Astrocyte (in vitro differentiated cells and primary cell): ENCODE data around the gene SCNN1A. TPM values are rescaled to one million over a fixed set of nuclear protein-coding genes. Genes with fewer than 3 reads are reported as not detected.

Source experiments
- DNase-seq: peaks from one replicate; pipeline ENCODE4 v3.0.0-alpha.2; 2010; ENCODE audit warnings: low read depth
- FAIRE-seq: peaks from 2 replicates; lab custom pipeline; 2011; peaks lifted over from hg19 to GRCh38; lab: Jason Lieb, UNC
- H2AFZ ChIP-seq: 2 replicates; pipeline ENCODE4 v1.6.0; 2012; ENCODE audit warnings: low read depth, low read length, inconsistent platforms
- H3K27ac ChIP-seq: 2 replicates; pipeline ENCODE4 v1.5.1; 2011; ENCODE audit warnings: low read depth, low read length, inconsistent platforms
- H3K27me3 ChIP-seq: 2 replicates; pipeline ENCODE4 v1.6.0; 2011; ENCODE audit warnings: low read length, inconsistent platforms; ENCODE audit not compliant: insufficient read depth
- H3K36me3 ChIP-seq: 2 replicates; pipeline ENCODE4 v1.5.1; 2011; ENCODE audit warnings: low read length, inconsistent platforms; ENCODE audit not compliant: insufficient read depth
- H3K4me1 ChIP-seq: 2 replicates; pipeline ENCODE4 v1.5.1; 2011; ENCODE audit warnings: low read length, inconsistent platforms; ENCODE audit not compliant: insufficient read depth
- H3K4me2 ChIP-seq: 2 replicates; pipeline ENCODE4 v1.6.0; 2012; ENCODE audit warnings: low read length, inconsistent platforms
- H3K4me3 ChIP-seq: 2 replicates; pipeline ENCODE4 v1.5.1; 2011; ENCODE audit warnings: low read depth, mild to moderate bottlenecking, low read length, inconsistent platforms; ENCODE audit not compliant: insufficient read depth
- H3K79me2 ChIP-seq: 2 replicates; pipeline ENCODE4 v1.6.0; 2012; ENCODE audit warnings: mild to moderate bottlenecking, low read length, inconsistent platforms; ENCODE audit not compliant: insufficient read depth
- H3K9ac ChIP-seq: 2 replicates; pipeline ENCODE4 v1.6.0; 2012; ENCODE audit warnings: mild to moderate bottlenecking, low read length, inconsistent platforms
- H3K9me3 ChIP-seq: 2 replicates; pipeline ENCODE4 v1.5.1; 2012; ENCODE audit warnings: low read depth, mild to moderate bottlenecking, low read length, inconsistent platforms; ENCODE audit not compliant: insufficient read depth
- H4K20me1 ChIP-seq: 2 replicates; pipeline ENCODE4 v1.6.0; 2012; ENCODE audit warnings: low read length, inconsistent platforms; ENCODE audit not compliant: insufficient read depth
- H3K27ac Mint-ChIP-seq: one replicate; pipeline ENCODE4 v1.8.0; 2021; ENCODE audit warnings: mild to moderate bottlenecking, mixed read lengths; ENCODE audit not compliant: unreplicated experiment
- H3K27me3 Mint-ChIP-seq: one replicate; pipeline ENCODE4 v1.8.0; 2021; ENCODE audit warnings: low read depth, mixed read lengths; ENCODE audit not compliant: unreplicated experiment
- H3K36me3 Mint-ChIP-seq: one replicate; pipeline ENCODE4 v1.8.0; 2021; ENCODE audit warnings: low read depth, mixed read lengths; ENCODE audit not compliant: unreplicated experiment
- H3K4me1 Mint-ChIP-seq: one replicate; pipeline ENCODE4 v1.8.0; 2021; ENCODE audit warnings: low read depth, mixed read lengths; ENCODE audit not compliant: unreplicated experiment
- H3K4me3 Mint-ChIP-seq: one replicate; pipeline ENCODE4 v1.8.0; 2021; ENCODE audit warnings: mild to moderate bottlenecking, moderate library complexity, mixed read lengths; ENCODE audit not compliant: unreplicated experiment
- H3K9me3 Mint-ChIP-seq: one replicate; pipeline ENCODE4 v1.8.0; 2021; ENCODE audit warnings: mild to moderate bottlenecking, mixed read lengths; ENCODE audit not compliant: unreplicated experiment
- EZH2 ChIP-seq: IDR thresholded peaks from 2 replicates; pipeline ENCODE4 v1.6.1; 2012; ENCODE audit warnings: mild to moderate bottlenecking, low read length, inconsistent platforms; ENCODE audit not compliant: insufficient read depth
- total RNA-seq: library from RNA; stranded (reverse); gene quantifications from 2 replicates; pipeline ENCODE4 v1.2.1, GENCODE V29; 2021
- TF ChIP-seq, protein P1 (sequence below): IDR thresholded peaks from 2 replicates; pipeline ENCODE4 v1.5.1; 2011; ENCODE audit warnings: low read depth, mild to moderate bottlenecking, inconsistent platforms, low read length, moderate library complexity; ENCODE audit not compliant: insufficient read depth

The SCNN1A gene
- total RNA-seq, 1 donor from 2014 or later, result 1.3 TPM

DNA sequence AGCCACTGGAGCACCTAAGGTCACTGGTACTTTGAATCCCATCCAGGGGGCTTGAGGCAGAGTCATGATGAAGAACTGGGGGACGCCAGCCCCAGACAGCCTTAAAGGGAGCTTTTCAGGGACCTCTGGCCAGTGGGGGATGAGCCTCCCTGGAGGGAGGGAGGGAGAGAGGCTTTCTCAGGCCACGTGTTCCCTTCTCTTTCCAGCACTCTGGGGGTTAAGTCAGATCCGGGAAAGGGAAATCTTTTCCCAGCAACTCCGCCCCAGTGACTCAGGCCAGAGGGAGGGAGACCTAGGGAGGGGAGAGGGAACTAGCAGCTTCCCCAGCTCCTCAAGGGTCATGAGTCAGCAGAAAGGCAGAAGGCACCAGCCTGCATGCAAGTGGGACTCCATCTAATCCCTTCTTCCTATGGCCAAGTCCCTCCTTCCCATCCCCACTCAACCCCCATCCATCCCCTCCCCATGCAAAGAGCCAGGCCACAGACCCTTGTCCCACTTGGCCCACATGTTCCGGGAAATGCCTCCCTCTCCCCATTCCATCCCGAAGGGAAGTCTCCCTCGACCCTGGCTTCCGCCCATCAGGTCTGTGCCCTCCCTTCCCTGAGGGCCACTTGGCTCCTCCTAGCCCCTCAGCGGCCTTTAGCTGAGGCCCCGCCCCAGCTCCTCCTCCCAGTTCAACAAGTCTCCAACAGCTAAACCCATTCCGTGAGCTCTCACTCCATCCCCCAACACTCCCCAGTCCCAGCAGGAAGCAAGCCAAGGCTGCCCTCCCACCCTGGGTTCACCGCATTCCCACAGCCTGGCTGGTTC, 39.1 kb downstream of the SCNN1A start:
- peak; percentile 93 for FAIRE-seq
- Histone ChIP-seq H3K9me3 (no peaks in the 10 kb centered on the region), H4K20me1 (peaks cover 66% of the 10 kb centered on the region), H3K4me2 (peak overlapping the region; percentile 95), H2AFZ (no peak overlapping the region), H3K4me3 (peak overlapping the region; percentile 45), H3K36me3 (peaks cover 25% of the 10 kb centered on the region), H3K79me2 (peaks cover 77% of the 10 kb centered on the region), H3K27me3 (no peaks in the 10 kb centered on the region), H3K27ac (peak overlapping the region; percentile 98), H3K4me1 (peaks cover 81% of the 10 kb centered on the region), H3K9ac (peak overlapping the region; percentile 91)
- H3K9me3 Mint-ChIP-seq, result no peaks in the 10 kb centered on the region
- no peak overlapping the region for H3K27ac Mint-ChIP-seq
- TF ChIP-seq, protein P1, sequence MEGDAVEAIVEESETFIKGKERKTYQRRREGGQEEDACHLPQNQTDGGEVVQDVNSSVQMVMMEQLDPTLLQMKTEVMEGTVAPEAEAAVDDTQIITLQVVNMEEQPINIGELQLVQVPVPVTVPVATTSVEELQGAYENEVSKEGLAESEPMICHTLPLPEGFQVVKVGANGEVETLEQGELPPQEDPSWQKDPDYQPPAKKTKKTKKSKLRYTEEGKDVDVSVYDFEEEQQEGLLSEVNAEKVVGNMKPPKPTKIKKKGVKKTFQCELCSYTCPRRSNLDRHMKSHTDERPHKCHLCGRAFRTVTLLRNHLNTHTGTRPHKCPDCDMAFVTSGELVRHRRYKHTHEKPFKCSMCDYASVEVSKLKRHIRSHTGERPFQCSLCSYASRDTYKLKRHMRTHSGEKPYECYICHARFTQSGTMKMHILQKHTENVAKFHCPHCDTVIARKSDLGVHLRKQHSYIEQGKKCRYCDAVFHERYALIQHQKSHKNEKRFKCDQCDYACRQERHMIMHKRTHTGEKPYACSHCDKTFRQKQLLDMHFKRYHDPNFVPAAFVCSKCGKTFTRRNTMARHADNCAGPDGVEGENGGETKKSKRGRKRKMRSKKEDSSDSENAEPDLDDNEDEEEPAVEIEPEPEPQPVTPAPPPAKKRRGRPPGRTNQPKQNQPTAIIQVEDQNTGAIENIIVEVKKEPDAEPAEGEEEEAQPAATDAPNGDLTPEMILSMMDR, result no peak
- TF ChIP-seq EZH2, result no peak
- H3K4me1 Mint-ChIP-seq, result peaks cover 36% of the 10 kb centered on the region
- H3K27me3 Mint-ChIP-seq, result no peaks in the 10 kb centered on the region
- peaks cover 5% of the 10 kb centered on the region for H3K36me3 Mint-ChIP-seq
- no peak overlapping the region for H3K4me3 Mint-ChIP-seq
- DNase-seq, result peak; percentile 100

DNA sequence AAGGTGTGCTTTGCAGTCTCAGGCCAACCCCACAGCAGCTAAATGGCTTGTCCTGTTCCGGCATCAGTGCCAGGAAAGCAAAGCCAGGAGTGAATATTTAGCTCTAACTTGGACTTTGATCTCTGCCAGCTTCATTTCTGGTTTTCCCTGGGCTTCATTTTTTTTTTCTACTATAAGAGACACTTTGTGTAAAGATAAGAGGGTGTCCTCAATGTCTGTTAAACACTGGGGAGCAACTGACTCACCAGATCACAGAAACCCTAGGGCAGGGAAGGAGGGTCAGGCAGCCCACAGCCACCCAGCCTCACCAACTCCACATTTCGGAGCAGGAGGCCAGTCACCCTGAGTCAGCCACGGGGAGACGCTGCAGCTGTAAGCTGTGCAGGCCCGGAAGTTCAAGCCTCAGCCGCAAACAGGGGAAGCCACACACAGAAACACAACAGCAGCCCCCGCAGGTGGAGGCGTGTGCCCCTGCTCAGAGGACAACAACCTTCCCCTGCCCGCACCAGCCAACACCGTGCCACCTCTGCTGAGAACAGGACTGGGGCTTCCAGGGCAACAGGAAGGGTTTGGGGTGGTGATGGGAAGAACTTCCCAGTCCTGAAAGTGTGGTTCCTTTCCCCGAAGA, 39.8 kb downstream of the SCNN1A start:
- peaks cover 31% of the 10 kb centered on the region for H3K36me3 ChIP-seq
- peak overlapping the region; percentile 95 for H3K4me2 ChIP-seq
- peak overlapping the region; percentile 98 for H3K27ac ChIP-seq
- H3K4me1 Mint-ChIP-seq, result peaks cover 36% of the 10 kb centered on the region
- H3K36me3 Mint-ChIP-seq, result peaks cover 9% of the 10 kb centered on the region
- H3K27ac Mint-ChIP-seq, result no peak overlapping the region
- H2AFZ ChIP-seq, result no peak overlapping the region
- H4K20me1 ChIP-seq, result peaks cover 67% of the 10 kb centered on the region
- peaks cover 81% of the 10 kb centered on the region for H3K4me1 ChIP-seq
- no peaks in the 10 kb centered on the region for H3K9me3 ChIP-seq
- peak; percentile 84 for DNase-seq
- H3K9ac ChIP-seq, result peak overlapping the region; percentile 91
- H3K27me3 Mint-ChIP-seq, result no peaks in the 10 kb centered on the region
- no peaks in the 10 kb centered on the region for H3K27me3 ChIP-seq
- peak; percentile 55 for FAIRE-seq
- H3K9me3 Mint-ChIP-seq, result no peaks in the 10 kb centered on the region
- H3K4me3 ChIP-seq, result peak overlapping the region; percentile 45
- peaks cover 77% of the 10 kb centered on the region for H3K79me2 ChIP-seq
- TF ChIP-seq EZH2, result no peak
- TF ChIP-seq, protein P1, result peak; percentile 31
- H3K4me3 Mint-ChIP-seq, result no peak overlapping the region
